OCI-LY1 (cell line): ENCODE results near the gene INPP5A.

Experiments used
- H2AFZ ChIP-seq: fragments of 200-600 bp; sonication (generic), shearing (Covaris generic); 2 replicates; pipeline ENCODE4 v1.6.0; 2014; ENCODE audit warnings: antibody characterized with exemption, mild to moderate bottlenecking, low read length
- H3F3A ChIP-seq: fragments of 200-600 bp; sonication (generic), shearing (Covaris generic); 2 replicates; pipeline ENCODE4 v1.6.0; 2014; ENCODE audit warnings: mild to moderate bottlenecking, antibody characterized with exemption, low read length, moderate library complexity; ENCODE audit not compliant: insufficient read depth
- H3K27ac ChIP-seq: fragments of 200-600 bp; sonication (generic); 2 replicates; pipeline ENCODE4 v1.5.1; 2014; ENCODE audit warnings: low read length, mixed run types, mild to moderate bottlenecking, low read depth; ENCODE audit not compliant: poor library complexity, severe bottlenecking
- H3K27me3 ChIP-seq: fragments of 200-600 bp; sonication (generic); 2 replicates; pipeline ENCODE4 v1.6.0; 2014; ENCODE audit warnings: antibody characterized with exemption, mild to moderate bottlenecking, low read length, moderate library complexity; ENCODE audit not compliant: insufficient read depth
- H3K36me3 ChIP-seq: fragments of 200-600 bp; sonication (generic); 2 replicates; pipeline ENCODE4 v1.6.1; 2014; ENCODE audit warnings: mild to moderate bottlenecking, antibody characterized with exemption, low read length, moderate library complexity, mixed read lengths; ENCODE audit not compliant: insufficient read depth
- H3K4me1 ChIP-seq: fragments of 200-600 bp; sonication (generic); 2 replicates; pipeline ENCODE4 v1.5.1; 2014; ENCODE audit warnings: mild to moderate bottlenecking, low read length, moderate library complexity; ENCODE audit not compliant: insufficient read depth, severe bottlenecking
- H3K4me2 ChIP-seq: fragments of 200-600 bp; sonication (generic), shearing (Covaris generic); 2 replicates; pipeline ENCODE4 v1.6.1; 2014; ENCODE audit warnings: low read length
- H3K4me3 ChIP-seq: fragments of 200-600 bp; sonication (generic); 2 replicates; pipeline ENCODE4 v1.5.1; 2014; ENCODE audit warnings: low read length, low read depth, mild to moderate bottlenecking, mixed read lengths; ENCODE audit not compliant: poor library complexity, severe bottlenecking
- H3K79me2 ChIP-seq: fragments of 200-600 bp; shearing (Covaris generic); 2 replicates; pipeline ENCODE4 v1.6.1; 2016; ENCODE audit warnings: mixed run types, low read length, mixed read lengths; ENCODE audit not compliant: insufficient read depth
- H3K9ac ChIP-seq: fragments of 200-600 bp; sonication (generic), shearing (Covaris generic); 2 replicates; pipeline ENCODE4 v1.6.1; 2014; ENCODE audit warnings: mild to moderate bottlenecking, low read length, mixed read lengths
- H3K9me2 ChIP-seq: fragments of 200-600 bp; sonication (generic), shearing (Covaris generic); 2 replicates; pipeline ENCODE4 v1.6.1; 2014; ENCODE audit warnings: low read depth, mild to moderate bottlenecking, low read length, mixed read lengths
- H3K9me3 ChIP-seq: fragments of 200-600 bp; shearing (Covaris generic); 2 replicates; pipeline ENCODE4 v1.6.1; 2014; ENCODE audit warnings: low read length, mixed read lengths
- H4K20me1 ChIP-seq: fragments of 200-600 bp; sonication (generic), shearing (Covaris generic); 2 replicates; pipeline ENCODE4 v1.6.0; 2016; ENCODE audit warnings: mild to moderate bottlenecking, low read length; ENCODE audit not compliant: insufficient read depth
- EZH2 ChIP-seq: fragments of 200-600 bp; sonication (generic), shearing (Covaris generic); IDR thresholded peaks from 2 replicates; pipeline ENCODE4 v1.8.0; 2017; ENCODE audit warnings: borderline replicate concordance, mixed run types, mild to moderate bottlenecking, antibody characterized with exemption, low read length, moderate library complexity, mixed read lengths
- TF ChIP-seq, protein P1 (sequence below): fragments of 200-600 bp; sonication (generic), shearing (Covaris generic); IDR thresholded peaks from 2 replicates; pipeline ENCODE4 v1.5.1; 2017; ENCODE audit warnings: mild to moderate bottlenecking, antibody characterized with exemption, low read length, moderate library complexity, mixed read lengths

The INPP5A gene

DNA sequence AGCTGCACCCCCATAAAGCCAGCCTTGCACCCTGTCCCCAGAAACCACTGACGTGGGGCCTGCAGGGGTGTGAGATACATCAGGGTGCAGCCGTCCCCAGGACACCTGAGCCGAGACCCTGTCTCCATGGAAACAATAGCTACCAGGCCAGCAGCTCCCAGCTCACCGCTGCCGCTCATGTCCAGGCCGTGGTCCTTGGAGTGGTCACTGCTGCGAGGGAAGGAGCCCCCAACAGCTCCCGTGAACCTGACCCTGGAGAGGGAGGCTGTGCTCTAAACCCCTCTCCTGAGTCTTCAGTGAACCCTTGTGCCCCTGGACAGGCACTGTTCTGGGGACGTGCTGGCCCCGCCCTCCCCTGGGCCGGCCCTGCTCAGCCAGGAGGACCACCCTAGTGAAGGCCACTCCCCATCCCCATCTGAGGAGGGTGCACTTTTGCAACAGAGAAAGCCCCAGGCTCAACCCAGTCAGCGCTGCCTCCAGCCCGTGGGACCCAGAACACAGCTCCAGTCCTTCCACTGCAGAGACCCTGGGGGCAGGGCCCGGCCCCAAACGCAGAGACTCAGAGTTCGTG lies 19.6 kb upstream of the INPP5A start:
- no peak overlapping the region for H3K4me3 ChIP-seq
- no peaks in the 10 kb centered on the region for H3K9me3 ChIP-seq
- no peaks in the 10 kb centered on the region for H3F3A ChIP-seq
- H3K36me3 ChIP-seq = no peaks in the 10 kb centered on the region
- no peaks in the 10 kb centered on the region for H3K4me1 ChIP-seq
- H2AFZ ChIP-seq = no peak overlapping the region
- H3K4me2 ChIP-seq = no peak overlapping the region
- H3K9ac ChIP-seq = no peak overlapping the region
- no peak overlapping the region for H3K27ac ChIP-seq
- H4K20me1 ChIP-seq = no peaks in the 10 kb centered on the region
- H3K79me2 ChIP-seq = no peaks in the 10 kb centered on the region
- H3K9me2 ChIP-seq = no peaks in the 10 kb centered on the region
- no peaks in the 10 kb centered on the region; the same call in 1 of the 2 replicates for H3K27me3 ChIP-seq
- TF ChIP-seq, protein P1, sequence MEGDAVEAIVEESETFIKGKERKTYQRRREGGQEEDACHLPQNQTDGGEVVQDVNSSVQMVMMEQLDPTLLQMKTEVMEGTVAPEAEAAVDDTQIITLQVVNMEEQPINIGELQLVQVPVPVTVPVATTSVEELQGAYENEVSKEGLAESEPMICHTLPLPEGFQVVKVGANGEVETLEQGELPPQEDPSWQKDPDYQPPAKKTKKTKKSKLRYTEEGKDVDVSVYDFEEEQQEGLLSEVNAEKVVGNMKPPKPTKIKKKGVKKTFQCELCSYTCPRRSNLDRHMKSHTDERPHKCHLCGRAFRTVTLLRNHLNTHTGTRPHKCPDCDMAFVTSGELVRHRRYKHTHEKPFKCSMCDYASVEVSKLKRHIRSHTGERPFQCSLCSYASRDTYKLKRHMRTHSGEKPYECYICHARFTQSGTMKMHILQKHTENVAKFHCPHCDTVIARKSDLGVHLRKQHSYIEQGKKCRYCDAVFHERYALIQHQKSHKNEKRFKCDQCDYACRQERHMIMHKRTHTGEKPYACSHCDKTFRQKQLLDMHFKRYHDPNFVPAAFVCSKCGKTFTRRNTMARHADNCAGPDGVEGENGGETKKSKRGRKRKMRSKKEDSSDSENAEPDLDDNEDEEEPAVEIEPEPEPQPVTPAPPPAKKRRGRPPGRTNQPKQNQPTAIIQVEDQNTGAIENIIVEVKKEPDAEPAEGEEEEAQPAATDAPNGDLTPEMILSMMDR = no peak
- TF ChIP-seq EZH2 = no peak

DNA sequence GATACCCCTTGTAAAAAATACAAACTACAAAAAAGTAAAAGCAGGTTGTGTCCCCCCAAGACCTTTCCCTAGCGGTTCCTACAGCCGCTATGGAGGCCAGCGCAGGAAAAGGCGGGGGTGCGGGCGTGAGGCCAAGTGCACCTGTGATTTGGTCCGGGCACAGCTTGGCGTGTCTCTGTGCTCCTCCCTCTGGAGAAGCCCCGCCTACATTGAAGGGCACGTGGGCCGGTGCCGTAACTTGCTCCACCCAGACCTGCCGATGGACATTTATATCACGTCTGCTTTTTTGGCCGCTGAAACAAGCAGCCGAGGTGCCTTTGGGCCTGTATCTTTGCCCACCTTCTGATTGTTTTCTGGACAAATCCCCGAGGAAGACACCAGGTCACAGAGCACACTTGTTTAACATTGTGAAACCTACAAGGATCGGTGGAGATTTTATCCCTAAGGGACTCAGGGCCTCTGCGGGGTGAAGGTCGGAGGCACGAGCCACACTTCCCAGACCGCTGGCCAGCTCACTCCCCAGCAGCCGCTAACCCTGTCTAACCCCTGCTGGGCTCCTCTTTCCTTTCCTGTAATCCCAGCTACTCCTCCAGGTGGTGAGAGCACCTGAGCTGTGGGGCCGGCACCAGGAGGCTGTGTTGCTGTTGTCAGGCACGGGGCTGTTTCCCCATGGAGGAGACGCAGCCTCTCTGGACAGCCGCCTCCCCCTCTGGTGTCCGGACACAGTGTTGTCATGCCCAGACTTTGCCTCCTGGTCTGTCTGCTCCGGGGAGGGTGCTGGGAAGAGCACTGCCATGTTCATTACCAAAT lies 18.8 kb upstream of the INPP5A start:
- Histone ChIP-seq H3K27me3 (no peaks in the 10 kb centered on the region; the same call in 1 of the 2 replicates), H3K9me2 (no peaks in the 10 kb centered on the region), H3K9ac (no peak overlapping the region), H2AFZ (no peak overlapping the region), H4K20me1 (no peaks in the 10 kb centered on the region), H3K4me1 (no peaks in the 10 kb centered on the region), H3K27ac (no peak overlapping the region), H3K4me3 (no peak overlapping the region), H3K79me2 (no peaks in the 10 kb centered on the region), H3K4me2 (no peak overlapping the region), H3K36me3 (no peaks in the 10 kb centered on the region), H3F3A (no peaks in the 10 kb centered on the region), H3K9me3 (no peaks in the 10 kb centered on the region)
- TF ChIP-seq, protein P1 = no peak
- no peak for TF ChIP-seq EZH2

DNA sequence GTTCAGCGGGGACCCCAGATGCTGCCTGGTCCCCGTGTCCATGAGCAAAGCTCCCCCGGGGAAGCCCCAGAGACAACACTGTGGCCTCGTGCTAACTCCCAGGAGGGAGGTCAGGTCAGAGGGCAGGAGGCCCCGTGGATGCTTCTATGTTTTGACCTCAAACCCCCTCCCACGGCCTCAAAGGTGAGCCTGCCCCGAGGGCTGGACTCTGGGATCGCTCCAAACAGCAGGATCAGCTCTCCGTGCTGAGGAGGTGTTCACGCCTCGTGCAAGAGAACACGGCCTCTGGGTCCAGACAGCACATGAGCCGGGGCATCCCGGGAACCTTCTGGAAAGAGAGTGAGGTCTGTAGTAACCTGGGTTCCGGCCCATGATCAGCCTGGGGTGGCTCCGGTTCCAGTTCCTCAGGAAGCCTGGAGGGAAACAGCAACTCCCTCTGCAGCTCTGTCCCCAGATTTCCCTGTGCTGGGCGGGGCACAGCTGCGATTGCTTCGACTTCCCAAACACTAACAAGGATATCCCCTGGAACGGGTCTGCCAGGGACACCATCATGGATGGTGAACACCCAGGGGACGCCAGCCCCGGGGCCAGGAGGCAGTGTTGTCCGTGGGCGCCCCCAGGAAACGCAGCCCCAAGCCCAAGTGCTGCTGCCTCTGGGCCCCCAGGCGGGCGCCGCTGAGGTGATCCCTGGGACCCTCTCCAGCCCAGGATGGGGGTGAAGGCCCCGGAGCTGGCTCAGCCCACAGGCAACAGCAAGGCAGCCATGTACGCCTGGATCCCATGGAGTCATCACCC lies 18.0 kb upstream of the INPP5A start:
- Histone ChIP-seq H3K4me1 (no peaks in the 10 kb centered on the region), H4K20me1 (no peaks in the 10 kb centered on the region), H3K79me2 (no peaks in the 10 kb centered on the region), H3K4me3 (no peak overlapping the region), H3K27me3 (no peaks in the 10 kb centered on the region; the same call in 1 of the 2 replicates), H3F3A (no peaks in the 10 kb centered on the region), H3K9me3 (no peaks in the 10 kb centered on the region), H3K4me2 (no peak overlapping the region), H3K9me2 (no peaks in the 10 kb centered on the region), H3K27ac (no peak overlapping the region), H3K9ac (no peak overlapping the region), H2AFZ (no peak overlapping the region), H3K36me3 (no peaks in the 10 kb centered on the region)
- TF ChIP-seq, protein P1 = no peak
- TF ChIP-seq EZH2 = no peak
